ENCODE results near the gene CSNK2B.

The CSNK2B gene

DNA sequence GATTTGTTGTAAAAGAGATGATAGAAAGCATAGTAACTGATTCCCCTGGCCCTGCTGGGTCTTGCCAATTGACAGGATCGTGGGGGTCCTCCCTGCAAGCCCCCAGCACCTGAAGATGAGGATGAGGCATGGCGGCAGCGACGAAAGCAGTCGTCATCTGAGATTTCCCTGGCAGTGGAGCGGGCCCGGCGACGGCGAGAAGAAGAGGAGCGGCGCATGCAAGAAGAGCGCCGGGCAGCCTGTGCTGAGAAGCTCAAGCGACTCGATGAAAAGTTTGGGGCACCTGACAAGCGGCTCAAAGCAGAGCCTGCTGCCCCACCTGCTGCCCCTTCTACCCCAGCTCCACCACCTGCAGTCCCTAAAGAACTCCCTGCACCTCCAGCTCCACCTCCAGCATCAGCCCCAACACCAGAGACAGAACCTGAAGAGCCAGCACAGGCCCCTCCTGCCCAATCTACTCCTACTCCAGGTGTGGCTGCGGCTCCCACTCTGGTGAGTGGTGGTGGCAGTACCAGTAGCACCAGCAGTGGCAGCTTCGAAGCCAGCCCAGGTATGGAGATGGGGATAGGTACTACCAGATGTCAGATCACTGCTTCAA lies 38.1 kb upstream of the CSNK2B start:
- Histone ChIP-seq H3K4me3 (ENCODE audit: low read depth, low read length) (no peak overlapping the region), H3K27ac (ENCODE audit: extremely low read depth, low read depth, low read length) (no peak overlapping the region), H3K36me3 (ENCODE audit: control insufficient read depth in 2 of 2, insufficient read depth in 1 of 2, low read length in 2 of 2) (peaks cover 76 to 100% of the 10 kb centered on the region in 2 experiments), H3K4me1 (ENCODE audit: control insufficient read depth, insufficient read depth, low read length) (no peaks in the 10 kb centered on the region), H3K9me3 (ENCODE audit: control insufficient read depth, insufficient read depth, low read depth, low read length) (no peaks in the 10 kb centered on the region)
- TF ChIP-seq ZNF426 (tag by site-specific recombination; IDR thresholded peaks at IDR 0.05) (no peak), ZNF501 (tag by site-specific recombination; IDR thresholded peaks at IDR 0.05) (no peak), ZNF48 (tag by site-specific recombination; IDR thresholded peaks at IDR 0.05) (no peak), SETDB1 (IDR thresholded peaks at IDR 0.05; ENCODE audit: insufficient read length, low read length) (no peak), ZSCAN30 (tag by site-specific recombination; IDR thresholded peaks at IDR 0.05) (no peak), ZNF391 (tag by site-specific recombination; IDR thresholded peaks at IDR 0.05; ENCODE audit: borderline replicate concordance, low read depth) (no peak), ZNF239 (tag by site-specific recombination; IDR thresholded peaks at IDR 0.05) (no peak), ZNF670 (tag by site-specific recombination; IDR thresholded peaks at IDR 0.05; ENCODE audit: low read depth) (no peak), ZNF223 (tag by site-specific recombination; IDR thresholded peaks at IDR 0.05) (no peak), ZNF114 (tag by site-specific recombination; IDR thresholded peaks at IDR 0.05) (no peak), ZNF791 (tag by site-specific recombination; IDR thresholded peaks at IDR 0.05) (no peak)
- TF ChIP-seq, protein P1, sequence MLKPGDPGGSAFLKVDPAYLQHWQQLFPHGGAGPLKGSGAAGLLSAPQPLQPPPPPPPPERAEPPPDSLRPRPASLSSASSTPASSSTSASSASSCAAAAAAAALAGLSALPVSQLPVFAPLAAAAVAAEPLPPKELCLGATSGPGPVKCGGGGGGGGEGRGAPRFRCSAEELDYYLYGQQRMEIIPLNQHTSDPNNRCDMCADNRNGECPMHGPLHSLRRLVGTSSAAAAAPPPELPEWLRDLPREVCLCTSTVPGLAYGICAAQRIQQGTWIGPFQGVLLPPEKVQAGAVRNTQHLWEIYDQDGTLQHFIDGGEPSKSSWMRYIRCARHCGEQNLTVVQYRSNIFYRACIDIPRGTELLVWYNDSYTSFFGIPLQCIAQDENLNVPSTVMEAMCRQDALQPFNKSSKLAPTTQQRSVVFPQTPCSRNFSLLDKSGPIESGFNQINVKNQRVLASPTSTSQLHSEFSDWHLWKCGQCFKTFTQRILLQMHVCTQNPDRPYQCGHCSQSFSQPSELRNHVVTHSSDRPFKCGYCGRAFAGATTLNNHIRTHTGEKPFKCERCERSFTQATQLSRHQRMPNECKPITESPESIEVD (tag by site-specific recombination; IDR thresholded peaks at IDR 0.05), result no peak
- TF ChIP-seq, protein P2, sequence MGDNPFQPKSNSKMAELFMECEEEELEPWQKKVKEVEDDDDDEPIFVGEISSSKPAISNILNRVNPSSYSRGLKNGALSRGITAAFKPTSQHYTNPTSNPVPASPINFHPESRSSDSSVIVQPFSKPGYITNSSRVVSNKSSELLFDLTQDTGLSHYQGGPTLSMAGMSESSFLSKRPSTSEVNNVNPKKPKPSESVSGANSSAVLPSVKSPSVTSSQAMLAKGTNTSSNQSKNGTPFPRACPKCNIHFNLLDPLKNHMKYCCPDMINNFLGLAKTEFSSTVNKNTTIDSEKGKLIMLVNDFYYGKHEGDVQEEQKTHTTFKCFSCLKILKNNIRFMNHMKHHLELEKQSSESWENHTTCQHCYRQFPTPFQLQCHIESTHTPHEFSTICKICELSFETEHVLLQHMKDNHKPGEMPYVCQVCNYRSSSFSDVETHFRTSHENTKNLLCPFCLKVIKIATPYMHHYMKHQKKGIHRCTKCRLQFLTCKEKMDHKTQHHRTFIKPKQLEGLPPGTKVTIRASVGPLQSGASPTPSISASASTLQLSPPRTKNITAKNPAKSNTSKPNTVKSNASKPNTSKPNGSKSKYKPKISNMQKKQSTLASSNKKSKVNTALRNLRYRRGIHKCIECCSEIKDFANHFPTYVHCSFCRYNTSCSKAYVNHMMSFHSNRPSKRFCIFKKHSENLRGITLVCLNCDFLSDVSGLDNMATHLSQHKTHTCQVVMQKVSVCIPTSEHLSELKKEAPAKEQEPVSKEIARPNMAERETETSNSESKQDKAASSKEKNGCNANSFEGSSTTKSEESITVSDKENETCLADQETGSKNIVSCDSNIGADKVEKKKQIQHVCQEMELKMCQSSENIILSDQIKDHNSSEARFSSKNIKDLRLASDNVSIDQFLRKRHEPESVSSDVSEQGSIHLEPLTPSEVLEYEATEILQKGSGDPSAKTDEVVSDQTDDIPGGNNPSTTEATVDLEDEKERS (tag by site-specific recombination; IDR thresholded peaks at IDR 0.05), result no peak
- ChIA-PET CTCF (interaction anchor here (1.5 kb wide), 1 partner anchor 31 kb away, joined by 5 read pairs; no protein-coding TSS in a partner anchor), POLR2A (interaction anchor here (0.8 to 9.7 kb wide), 5 partner anchors 9 to 87 kb away, joined by 3 to 123 read pairs (median 4); partner anchors contain the start of genes ATP6V1G2, BAG6 and DDX39B)

DNA sequence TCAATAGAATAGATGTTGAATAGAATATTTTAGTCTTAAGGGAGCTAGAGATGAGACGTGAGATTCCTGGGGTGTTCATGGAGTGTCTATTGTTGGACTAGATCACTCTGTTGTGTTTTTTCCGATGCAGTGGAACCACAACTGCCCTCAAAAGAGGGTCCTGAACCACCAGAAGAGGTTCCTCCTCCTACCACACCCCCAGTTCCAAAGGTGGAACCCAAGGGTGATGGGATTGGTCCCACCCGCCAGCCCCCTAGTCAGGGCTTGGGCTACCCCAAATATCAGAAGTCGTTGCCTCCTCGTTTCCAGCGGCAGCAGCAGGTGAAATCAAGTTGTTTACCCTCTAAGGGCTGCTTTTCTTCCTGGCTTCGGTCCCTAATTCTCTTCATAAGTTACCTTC lies 36.9 kb upstream of the CSNK2B start:
- ChIA-PET CTCF (interaction anchor here (0.6 kb wide), 1 partner anchor 193 kb away, joined by 4 read pairs; no protein-coding TSS in a partner anchor), POLR2A (interaction anchor here (9.7 kb wide), 1 partner anchor 7 kb away, joined by 123 read pairs; no protein-coding TSS in a partner anchor)

More for the DNA sequence above, 36.9 kb upstream of the CSNK2B start:
- TF ChIP-seq ZNF677 (tag by site-specific recombination; IDR thresholded peaks at IDR 0.05) (no peak), ZNF791 (tag by site-specific recombination; IDR thresholded peaks at IDR 0.05) (no peak), EGR2 (tag by site-specific recombination; IDR thresholded peaks at IDR 0.05; ENCODE audit: low read depth) (no peak), ZNF792 (tag by site-specific recombination; IDR thresholded peaks at IDR 0.05) (no peak), ZNF747 (tag by site-specific recombination; IDR thresholded peaks at IDR 0.05) (no peak), ZNF274 (IDR thresholded peaks at IDR 0.05; ENCODE audit: low read length) (no peak), ZNF274 (tag by site-specific recombination; IDR thresholded peaks at IDR 0.05; ENCODE audit: borderline replicate concordance) (no peak), ZNF626 (tag by site-specific recombination; IDR thresholded peaks at IDR 0.05) (no peak), ZNF16 (tag by site-specific recombination; IDR thresholded peaks at IDR 0.05; ENCODE audit: low read depth) (no peak), ZNF341 (tag by site-specific recombination; IDR thresholded peaks at IDR 0.05; ENCODE audit: low read depth) (no peak), ZNF843 (tag by site-specific recombination; IDR thresholded peaks at IDR 0.05) (no peak), ZNF350 (tag by site-specific recombination; IDR thresholded peaks at IDR 0.05) (no peak), ZFP69B (tag by site-specific recombination; IDR thresholded peaks at IDR 0.05) (no peak)
- TF ChIP-seq, protein P3, sequence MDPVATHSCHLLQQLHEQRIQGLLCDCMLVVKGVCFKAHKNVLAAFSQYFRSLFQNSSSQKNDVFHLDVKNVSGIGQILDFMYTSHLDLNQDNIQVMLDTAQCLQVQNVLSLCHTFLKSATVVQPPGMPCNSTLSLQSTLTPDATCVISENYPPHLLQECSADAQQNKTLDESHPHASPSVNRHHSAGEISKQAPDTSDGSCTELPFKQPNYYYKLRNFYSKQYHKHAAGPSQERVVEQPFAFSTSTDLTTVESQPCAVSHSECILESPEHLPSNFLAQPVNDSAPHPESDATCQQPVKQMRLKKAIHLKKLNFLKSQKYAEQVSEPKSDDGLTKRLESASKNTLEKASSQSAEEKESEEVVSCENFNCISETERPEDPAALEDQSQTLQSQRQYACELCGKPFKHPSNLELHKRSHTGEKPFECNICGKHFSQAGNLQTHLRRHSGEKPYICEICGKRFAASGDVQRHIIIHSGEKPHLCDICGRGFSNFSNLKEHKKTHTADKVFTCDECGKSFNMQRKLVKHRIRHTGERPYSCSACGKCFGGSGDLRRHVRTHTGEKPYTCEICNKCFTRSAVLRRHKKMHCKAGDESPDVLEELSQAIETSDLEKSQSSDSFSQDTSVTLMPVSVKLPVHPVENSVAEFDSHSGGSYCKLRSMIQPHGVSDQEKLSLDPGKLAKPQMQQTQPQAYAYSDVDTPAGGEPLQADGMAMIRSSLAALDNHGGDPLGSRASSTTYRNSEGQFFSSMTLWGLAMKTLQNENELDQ (tag by site-specific recombination; IDR thresholded peaks at IDR 0.05; ENCODE audit: low read depth), result no peak
- Histone ChIP-seq H3K36me3 (ENCODE audit: control insufficient read depth in 2 of 2, insufficient read depth in 1 of 2, low read length in 2 of 2) (peaks cover 76 to 100% of the 10 kb centered on the region in 2 experiments), H3K4me1 (ENCODE audit: control insufficient read depth, insufficient read depth, low read length) (no peaks in the 10 kb centered on the region), H3K27ac (ENCODE audit: extremely low read depth, low read depth, low read length) (no peak overlapping the region), H3K4me3 (ENCODE audit: low read depth, low read length) (no peak overlapping the region), H3K9me3 (ENCODE audit: control insufficient read depth, insufficient read depth, low read depth, low read length) (no peaks in the 10 kb centered on the region)
